ENCODE results near the gene FUT3. TPM values are rescaled to one million over a fixed set of nuclear protein-coding genes. Genes with fewer than 3 reads are reported as not detected.

FUT3 gene
- total and polyA plus RNA-seq, 9 of the 15 experiments (the other 6 are each of a cell fraction or from before 2014, with no cell fraction given), result 0.09 TPM; not detected in 8

GRCh38 chr19:5890099-5890498, 38.9 kb upstream of the FUT3 start:
- DNase-seq (ENCODE audit: extremely low read depth in 1 of 4, low spot score in 3 of 4), result no peak
- in situ Hi-C loops (cut with MboI) (loop anchor here (5.0 kb wide), 1 partner anchor 88 kb away; no protein-coding TSS in a partner anchor), intact Hi-C loops (cut with micrococcal nuclease) (no loop called here)
- Histone ChIP-seq H3K4me3 (no peak overlapping the region), H3K27ac (ENCODE audit: extremely low read depth, low read depth, low read length) (no peak overlapping the region), H3K9me3 (replicated peaks; ENCODE audit: control insufficient read depth, insufficient read depth, low read depth, low read length) (no peaks in the 10 kb centered on the region), H3K79me2 (ENCODE audit: control insufficient read depth, insufficient read depth, low read length) (no peaks in the 10 kb centered on the region), H3K4me2 (ENCODE audit: insufficient read depth, low read length) (no peak overlapping the region), H3K4me1 (replicated peaks in 1 of 2; ENCODE audit: control insufficient read depth in 2 of 2, insufficient read depth in 2 of 2, low read length in 2 of 2) (peaks cover 13 to 46% of the 10 kb centered on the region in 2 experiments), H4K20me1 (replicated peaks; ENCODE audit: control insufficient read depth, insufficient read depth, low read length) (peaks cover 16% of the 10 kb centered on the region), H3K27me3 (ENCODE audit: control insufficient read depth in 2 of 2, insufficient read depth in 2 of 2, low read length in 2 of 2) (no peaks in the 10 kb centered on the region), H3K9me1 (ENCODE audit: control insufficient read depth, insufficient read depth, low read length) (peaks cover 5% of the 10 kb centered on the region), H2AFZ (ENCODE audit: low read depth, low read length) (no peak overlapping the region), H3K9ac (ENCODE audit: insufficient read depth in 1 of 2, low read depth in 2 of 2, low read length in 2 of 2) (peak overlapping the region in 1 of 2 experiments; percentile 74; a peak in 2 of 4 replicates), H3K36me3 (ENCODE audit: control insufficient read depth, insufficient read depth, low read length) (peaks cover 4% of the 10 kb centered on the region; the same call in 1 of the 3 replicates)
- ChIA-PET POLR2A (interaction anchor here (1.4 to 4.2 kb wide), 2 partner anchors 9 to 14 kb away, joined by 7 to 28 read pairs; partner anchors contain the start of genes NDUFA11 and VMAC), CTCF (ENCODE audit: low intra/inter-chr PET ratio) (no interaction called here)
- no peak for TF ChIP-seq ZNF436 (CRISPR knock-in tag; IDR thresholded peaks at IDR 0.05)
- TF ChIP-seq BCL6 (CRISPR knock-in tag; IDR thresholded peaks at IDR 0.05), result no peak
- 0 out of 2 replicates have a peak, but pooled peaks have one; percentile 11 for TF ChIP-seq POLR2A (conservative IDR thresholded peaks at IDR 0.05)
- peak; percentile 66 for TF ChIP-seq POLR2G (IDR thresholded peaks at IDR 0.05; ENCODE audit: low read depth, low read length)
- FAIRE-seq, result no peak
- no peak for ATAC-seq
- 40% methylated on average over 7 of the region's 10 CpGs for WGBS (ENCODE audit: insufficient coverage, low coverage, missing lambda C conversion rate)
- no TSS peak for BruUV-seq (replicated peaks)

GRCh38 chr19:5889288-5889971, 38.2 kb upstream of the FUT3 start:
- Histone ChIP-seq H3K79me2 (ENCODE audit: control insufficient read depth, insufficient read depth, low read length) (no peaks in the 10 kb centered on the region), H2AFZ (ENCODE audit: low read depth, low read length) (no peak overlapping the region), H3K36me3 (ENCODE audit: control insufficient read depth, insufficient read depth, low read length) (no peaks in the 10 kb centered on the region; the same call in 2 of the 3 replicates), H3K4me3 (no peak overlapping the region), H3K27me3 (ENCODE audit: control insufficient read depth in 2 of 2, insufficient read depth in 2 of 2, low read length in 2 of 2) (no peaks in the 10 kb centered on the region), H4K20me1 (replicated peaks; ENCODE audit: control insufficient read depth, insufficient read depth, low read length) (peaks cover 9% of the 10 kb centered on the region; the same call in 1 of the 2 replicates), H3K9me3 (replicated peaks; ENCODE audit: control insufficient read depth, insufficient read depth, low read depth, low read length) (no peaks in the 10 kb centered on the region), H3K4me1 (replicated peaks in 1 of 2; ENCODE audit: control insufficient read depth in 2 of 2, insufficient read depth in 2 of 2, low read length in 2 of 2) (peaks cover 6 to 40% of the 10 kb centered on the region in 2 experiments), H3K4me2 (ENCODE audit: insufficient read depth, low read length) (no peak overlapping the region), H3K27ac (ENCODE audit: extremely low read depth, low read depth, low read length) (no peak overlapping the region), H3K9me1 (ENCODE audit: control insufficient read depth, insufficient read depth, low read length) (peaks cover under 1% of the 10 kb centered on the region), H3K9ac (ENCODE audit: insufficient read depth in 1 of 2, low read depth in 2 of 2, low read length in 2 of 2) (peak overlapping the region in 1 of 2 experiments; percentile 20; a peak in 1 of 4 replicates)
- no peak for DNase-seq (ENCODE audit: extremely low read depth in 1 of 4, low spot score in 3 of 4)
- WGBS (ENCODE audit: insufficient coverage, low coverage, missing lambda C conversion rate), result 22% methylated on average over 17 of the region's 17 CpGs
- POLR2A ChIA-PET, result interaction anchor here (0.7 to 4.2 kb wide), 2 partner anchors 13 to 14 kb away, joined by 4 to 28 read pairs; partner anchors contain the start of genes NDUFA11 and VMAC
- CTCF ChIA-PET (ENCODE audit: low intra/inter-chr PET ratio), result interaction anchor here (0.6 kb wide), 1 partner anchor 220 kb away, joined by 4 read pairs; no protein-coding TSS in a partner anchor
- intact Hi-C loops (cut with micrococcal nuclease) (no loop called here), in situ Hi-C loops (cut with MboI) (no loop called here)
- FAIRE-seq, result no peak
- no TSS peak for BruUV-seq (replicated peaks)
- ATAC-seq, result no peak
- no peak for TF ChIP-seq TEAD1 (CRISPR knock-in tag; IDR thresholded peaks at IDR 0.05)
- TF ChIP-seq ZBTB2 (IDR thresholded peaks at IDR 0.05), result peak; percentile 20; the same call in 1 of the 2 replicates
- peak; percentile 46; the same call in 1 of the 2 replicates for TF ChIP-seq POLR2G (IDR thresholded peaks at IDR 0.05; ENCODE audit: low read depth, low read length)
- TF ChIP-seq CUX1 (CRISPR knock-in tag; IDR thresholded peaks at IDR 0.05), result no peak

Measured in K562 (cell line).